GM23338 (cell line): ENCODE measurements around the gene LUC7L. TPM values are rescaled to one million over a fixed set of nuclear protein-coding genes. Genes with fewer than 3 reads are reported as not detected.

Source experiments
- ATAC-seq: fragments of 200-7000 bp; cut with Tn5 transposase; 3 replicates; pipeline ENCODE4 v1.9.1; 2020
- DNase-seq: peaks from one replicate; pipeline ENCODE4 v3.0.0-alpha.2; 2015; ENCODE audit warnings: low spot score
- H2AFZ ChIP-seq: fragments of 200-600 bp; sonication (generic); 2 replicates; pipeline ENCODE4 v1.8.0; 2016; ENCODE audit warnings: antibody characterized with exemption, mild to moderate bottlenecking, moderate library complexity
- H3F3A ChIP-seq: fragments of 200-600 bp; sonication (generic); replicated peaks from 2 replicates; pipeline ENCODE4 v1.8.0; 2017; ENCODE audit warnings: antibody characterized with exemption, mixed run types, low read depth
- H3K27ac ChIP-seq: fragments of 200-600 bp; sonication (generic); 2 replicates; pipeline ENCODE4 v1.6.1; 2016; ENCODE audit warnings: low read depth
- H3K27me3 ChIP-seq: fragments of 200-600 bp; sonication (generic); 2 replicates; pipeline ENCODE4 v1.8.0; 2016; ENCODE audit warnings: mild to moderate bottlenecking, mixed run types, moderate library complexity; ENCODE audit not compliant: insufficient read depth
- H3K36me3 ChIP-seq: fragments of 200-600 bp; sonication (generic); 2 replicates; pipeline ENCODE4 v1.8.0; 2016; ENCODE audit warnings: mild to moderate bottlenecking; ENCODE audit not compliant: insufficient read depth
- H3K4me1 ChIP-seq: fragments of 200-600 bp; sonication (generic); 2 replicates; pipeline ENCODE4 v1.8.0; 2016; ENCODE audit warnings: mild to moderate bottlenecking, moderate library complexity; ENCODE audit not compliant: insufficient read depth
- H3K4me2 ChIP-seq: fragments of 200-600 bp; sonication (generic); 2 replicates; pipeline ENCODE4 v1.7.1; 2017; ENCODE audit warnings: mixed run types
- H3K4me3 ChIP-seq: fragments of 200-600 bp; sonication (generic); 2 replicates; pipeline ENCODE4 v1.6.1; 2016; ENCODE audit warnings: mixed run types
- H3K79me2 ChIP-seq: fragments of 200-600 bp; sonication (generic); replicated peaks from 2 replicates; pipeline ENCODE4 v1.8.0; 2017; ENCODE audit warnings: mild to moderate bottlenecking; ENCODE audit not compliant: insufficient read depth
- H3K9me2 ChIP-seq: fragments of 200-600 bp; sonication (generic); 2 replicates; pipeline ENCODE4 v1.8.0; 2017; ENCODE audit not compliant: insufficient read depth
- H4K20me1 ChIP-seq: fragments of 200-600 bp; sonication (generic); replicated peaks from 2 replicates; pipeline ENCODE4 v1.8.0; 2017; ENCODE audit warnings: mild to moderate bottlenecking; ENCODE audit not compliant: insufficient read depth
- H3K27ac Mint-ChIP-seq: 2 replicates; pipeline ENCODE4 v1.8.0; 2020; ENCODE audit warnings: inconsistent platforms, mild to moderate bottlenecking, moderate library complexity, mixed read lengths
- H3K27me3 Mint-ChIP-seq: 3 replicates; pipeline ENCODE4 v1.8.0; 2022; ENCODE audit warnings: low read depth, mild to moderate bottlenecking, moderate library complexity, mixed read lengths, inconsistent platforms; ENCODE audit not compliant: insufficient read depth, poor library complexity
- H3K36me3 Mint-ChIP-seq: 3 replicates; pipeline ENCODE4 v1.8.0; 2021; ENCODE audit warnings: low read depth, mild to moderate bottlenecking, inconsistent platforms, moderate library complexity, mixed read lengths
- H3K4me1 Mint-ChIP-seq: 3 replicates; pipeline ENCODE4 v1.8.0; 2020; ENCODE audit warnings: mild to moderate bottlenecking, inconsistent platforms, mixed read lengths
- H3K4me3 Mint-ChIP-seq: 3 replicates; pipeline ENCODE4 v1.8.0; 2021; ENCODE audit warnings: moderate library complexity, mild to moderate bottlenecking, inconsistent platforms, mixed read lengths
- H3K9me3 Mint-ChIP-seq: 3 replicates; pipeline ENCODE4 v1.8.0; 2020; ENCODE audit warnings: moderate library complexity, mild to moderate bottlenecking, inconsistent platforms, mixed read lengths
- CREB1 ChIP-seq: fragments of 250-450 bp; sonication (Bioruptor Pico); IDR thresholded peaks from 2 replicates; pipeline ENCODE4 v1.5.0; 2020; ENCODE audit warnings: low read depth, mild to moderate bottlenecking, moderate library complexity
- ETS1 ChIP-seq: IDR thresholded peaks from 2 replicates; pipeline ENCODE4 v1.6.1; 2016; ENCODE audit warnings: antibody characterized with exemption
- EZH2 ChIP-seq: fragments of 200-600 bp; sonication (generic); IDR thresholded peaks from one replicate; pipeline ENCODE4 v1.8.0; 2017; ENCODE audit warnings: antibody characterized with exemption, mild to moderate bottlenecking, low read depth; ENCODE audit not compliant: unreplicated experiment
- EZH2phosphoT487 ChIP-seq: fragments of 200-600 bp; sonication (generic); IDR thresholded peaks from one replicate; pipeline ENCODE4 v1.8.1; 2018; ENCODE audit warnings: antibody characterized with exemption; ENCODE audit not compliant: unreplicated experiment
- NANOG ChIP-seq: IDR thresholded peaks from 2 replicates; pipeline ENCODE4 v1.6.1; 2016; ENCODE audit warnings: antibody characterized with exemption, borderline replicate concordance
- POLR2AphosphoS5 ChIP-seq: IDR thresholded peaks from 2 replicates; pipeline ENCODE4 v1.6.1; 2016; ENCODE audit warnings: antibody characterized with exemption, low read depth
- STAT1 ChIP-seq: IDR thresholded peaks from one replicate; pipeline ENCODE4 v1.6.1; 2016; ENCODE audit warnings: antibody characterized with exemption; ENCODE audit not compliant: unreplicated experiment
- ZNF114 ChIP-seq: fragments of 250-450 bp; sonication (Bioruptor Pico); IDR thresholded peaks from 2 replicates; pipeline ENCODE4 v1.5.0; 2020; ENCODE audit warnings: mild to moderate bottlenecking, moderate library complexity
- ZNF331 ChIP-seq: fragments of 250-450 bp; sonication (Bioruptor Pico); IDR thresholded peaks from 2 replicates; pipeline ENCODE4 v1.5.0; 2020; ENCODE audit warnings: low read depth, mild to moderate bottlenecking, moderate library complexity
- ZNF462 ChIP-seq: fragments of 250-450 bp; sonication (Bioruptor Pico); IDR thresholded peaks from 2 replicates; pipeline ENCODE4 v1.5.0; 2020; ENCODE audit warnings: mild to moderate bottlenecking, moderate library complexity
- polyA plus RNA-seq: library from polyadenylated mRNA; unstranded; fragments of >200 nt; fragmentation: Nextera tagmentation; extraction: Ambion mirVana; gene quantifications from 2 replicates; pipeline ENCODE4 v1.2.1, GENCODE V29; 2016
- total RNA-seq: library from RNA; depleted of rRNA; stranded (reverse); fragments of >200 nt; shearing (Covaris generic); gene quantifications from 2 replicates; pipeline ENCODE4 v1.2.3, GENCODE V29; 2014

LUC7L gene
- total and polyA plus RNA-seq, 2 experiments from 2014 or later, result 114 to 151 TPM

- H3K4me3 Mint-ChIP-seq, result no peak overlapping the region; the same call in 2 of the 3 replicates
- Histone ChIP-seq H3K4me2 (no peak overlapping the region), H3K4me1 (peaks cover 49% of the 10 kb centered on the region), H3K4me3 (no peak overlapping the region), H3K36me3 (no peaks in the 10 kb centered on the region), H3K27ac (no peak overlapping the region), H3K9me2 (no peaks in the 10 kb centered on the region), H3K79me2 (no peaks in the 10 kb centered on the region), H2AFZ (no peak overlapping the region), H3F3A (peaks cover 12% of the 10 kb centered on the region), H4K20me1 (no peaks in the 10 kb centered on the region; the same call in 1 of the 2 replicates), H3K27me3 (peaks cover 88% of the 10 kb centered on the region)
- H3K36me3 Mint-ChIP-seq, result no peaks in the 10 kb centered on the region; the same call in 2 of the 3 replicates
- H3K27me3 Mint-ChIP-seq, result peaks cover 85% of the 10 kb centered on the region
- peaks cover 52% of the 10 kb centered on the region for H3K4me1 Mint-ChIP-seq
- TF ChIP-seq STAT1, result no peak
- TF ChIP-seq CREB1 (CRISPR knock-in tag), result no peak
- no peak for TF ChIP-seq ETS1
- no peak for TF ChIP-seq ZNF462
- TF ChIP-seq ZNF331, result no peak
- no peak for TF ChIP-seq EZH2
- TF ChIP-seq ZNF114 (CRISPR knock-in tag), result no peak
- TF ChIP-seq POLR2AphosphoS5, result no peak
- TF ChIP-seq NANOG, result no peak
- TF ChIP-seq EZH2phosphoT487, result no peak
- no peak overlapping the region for H3K27ac Mint-ChIP-seq
- DNase-seq (no peak), ATAC-seq (no peak)
- H3K9me3 Mint-ChIP-seq, result no peaks in the 10 kb centered on the region
Observed at GRCh38 chr16:170788-171187, 58.5 kb downstream of the LUC7L start.
